Panc1 (cell line): ENCODE measurements around the gene FKBP9.

Experiments
- POLR2AphosphoS5 ChIP-seq: IDR thresholded peaks from 2 replicates; pipeline ENCODE4 v1.6.1; 2012; ENCODE audit warnings: mild to moderate bottlenecking, low read depth, low read length, moderate library complexity
- SIN3A ChIP-seq: IDR thresholded peaks from 2 replicates; pipeline ENCODE4 v1.6.1; 2012; ENCODE audit warnings: low read depth, mild to moderate bottlenecking, low read length, moderate library complexity, borderline replicate concordance; ENCODE audit not compliant: insufficient read depth
- TCF7L2 ChIP-seq: IDR thresholded peaks from 2 replicates; pipeline ENCODE4 v1.6.1; 2011; ENCODE audit warnings: mild to moderate bottlenecking, low read depth, low read length, inconsistent platforms
- TF ChIP-seq, protein P1 (sequence below): fragments of 450-650 bp; IDR thresholded peaks from 2 replicates; pipeline ENCODE4 v1.5.1; 2017; ENCODE audit warnings: mild to moderate bottlenecking
- TF ChIP-seq, protein P2 (sequence below), 2 experiments: IDR thresholded peaks; 2 replicates each; pipeline ENCODE4 v1.6.1; 2011 to 2012; ENCODE audit warnings: low read depth in 2 of 2, control low read depth in 1 of 2, low read length in 1 of 2, mild to moderate bottlenecking in 1 of 2, moderate library complexity in 1 of 2; ENCODE audit not compliant: insufficient read depth in 1 of 2

DNA sequence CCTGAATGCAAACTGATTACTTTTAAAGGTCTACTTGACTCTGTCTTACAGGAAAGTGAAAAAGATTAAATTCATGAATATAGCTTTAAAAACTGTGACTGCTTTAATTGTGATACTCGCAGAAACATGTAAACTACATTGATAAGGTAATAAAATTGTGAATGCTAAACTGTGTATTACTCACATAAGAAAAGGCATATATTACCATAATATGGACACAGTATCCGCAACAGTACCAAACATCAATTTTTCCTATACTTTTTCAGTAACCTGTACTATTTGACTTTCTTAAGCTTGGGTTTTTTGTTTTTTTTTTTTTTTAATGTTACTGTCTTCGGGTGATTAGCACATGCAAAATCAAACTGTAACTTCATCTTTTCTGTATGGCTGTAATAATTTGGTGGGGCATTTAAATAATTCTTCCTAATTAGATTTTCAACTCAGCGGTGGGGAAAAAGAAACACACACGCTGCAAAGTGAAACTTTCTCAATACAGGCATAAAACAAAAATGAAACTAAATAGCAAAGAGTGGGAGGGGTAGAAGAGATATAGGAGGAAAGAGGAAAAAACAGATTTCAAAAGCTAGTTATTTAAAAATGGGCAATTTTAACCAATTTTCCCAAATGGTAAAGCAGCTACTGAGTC is 82.1 kb downstream of the FKBP9 start:
- TF ChIP-seq, protein P1, sequence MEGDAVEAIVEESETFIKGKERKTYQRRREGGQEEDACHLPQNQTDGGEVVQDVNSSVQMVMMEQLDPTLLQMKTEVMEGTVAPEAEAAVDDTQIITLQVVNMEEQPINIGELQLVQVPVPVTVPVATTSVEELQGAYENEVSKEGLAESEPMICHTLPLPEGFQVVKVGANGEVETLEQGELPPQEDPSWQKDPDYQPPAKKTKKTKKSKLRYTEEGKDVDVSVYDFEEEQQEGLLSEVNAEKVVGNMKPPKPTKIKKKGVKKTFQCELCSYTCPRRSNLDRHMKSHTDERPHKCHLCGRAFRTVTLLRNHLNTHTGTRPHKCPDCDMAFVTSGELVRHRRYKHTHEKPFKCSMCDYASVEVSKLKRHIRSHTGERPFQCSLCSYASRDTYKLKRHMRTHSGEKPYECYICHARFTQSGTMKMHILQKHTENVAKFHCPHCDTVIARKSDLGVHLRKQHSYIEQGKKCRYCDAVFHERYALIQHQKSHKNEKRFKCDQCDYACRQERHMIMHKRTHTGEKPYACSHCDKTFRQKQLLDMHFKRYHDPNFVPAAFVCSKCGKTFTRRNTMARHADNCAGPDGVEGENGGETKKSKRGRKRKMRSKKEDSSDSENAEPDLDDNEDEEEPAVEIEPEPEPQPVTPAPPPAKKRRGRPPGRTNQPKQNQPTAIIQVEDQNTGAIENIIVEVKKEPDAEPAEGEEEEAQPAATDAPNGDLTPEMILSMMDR: no peak
- TF ChIP-seq, protein P2, sequence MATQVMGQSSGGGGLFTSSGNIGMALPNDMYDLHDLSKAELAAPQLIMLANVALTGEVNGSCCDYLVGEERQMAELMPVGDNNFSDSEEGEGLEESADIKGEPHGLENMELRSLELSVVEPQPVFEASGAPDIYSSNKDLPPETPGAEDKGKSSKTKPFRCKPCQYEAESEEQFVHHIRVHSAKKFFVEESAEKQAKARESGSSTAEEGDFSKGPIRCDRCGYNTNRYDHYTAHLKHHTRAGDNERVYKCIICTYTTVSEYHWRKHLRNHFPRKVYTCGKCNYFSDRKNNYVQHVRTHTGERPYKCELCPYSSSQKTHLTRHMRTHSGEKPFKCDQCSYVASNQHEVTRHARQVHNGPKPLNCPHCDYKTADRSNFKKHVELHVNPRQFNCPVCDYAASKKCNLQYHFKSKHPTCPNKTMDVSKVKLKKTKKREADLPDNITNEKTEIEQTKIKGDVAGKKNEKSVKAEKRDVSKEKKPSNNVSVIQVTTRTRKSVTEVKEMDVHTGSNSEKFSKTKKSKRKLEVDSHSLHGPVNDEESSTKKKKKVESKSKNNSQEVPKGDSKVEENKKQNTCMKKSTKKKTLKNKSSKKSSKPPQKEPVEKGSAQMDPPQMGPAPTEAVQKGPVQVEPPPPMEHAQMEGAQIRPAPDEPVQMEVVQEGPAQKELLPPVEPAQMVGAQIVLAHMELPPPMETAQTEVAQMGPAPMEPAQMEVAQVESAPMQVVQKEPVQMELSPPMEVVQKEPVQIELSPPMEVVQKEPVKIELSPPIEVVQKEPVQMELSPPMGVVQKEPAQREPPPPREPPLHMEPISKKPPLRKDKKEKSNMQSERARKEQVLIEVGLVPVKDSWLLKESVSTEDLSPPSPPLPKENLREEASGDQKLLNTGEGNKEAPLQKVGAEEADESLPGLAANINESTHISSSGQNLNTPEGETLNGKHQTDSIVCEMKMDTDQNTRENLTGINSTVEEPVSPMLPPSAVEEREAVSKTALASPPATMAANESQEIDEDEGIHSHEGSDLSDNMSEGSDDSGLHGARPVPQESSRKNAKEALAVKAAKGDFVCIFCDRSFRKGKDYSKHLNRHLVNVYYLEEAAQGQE (IDR thresholded peaks at IDR 0.05; ENCODE audit: insufficient read depth in 1 of 2, low read depth in 2 of 2, low read length in 1 of 2): no peak
- TF ChIP-seq POLR2AphosphoS5: no peak
- TF ChIP-seq SIN3A: no peak
- TF ChIP-seq TCF7L2: no peak
